ENCODE results near the gene PALD1. TPM values are rescaled to one million over a fixed set of nuclear protein-coding genes. Genes with fewer than 3 reads are reported as not detected.

The PALD1 gene
- total RNA-seq, 1 donor from 2014 or later, result not detected

GRCh38 chr10:70461397-70462348 lies 16.9 kb upstream of the PALD1 start:
- FAIRE-seq (no peak), DNase-seq (ENCODE audit: low read depth) (peak; percentile 60)
- peaks cover 20% of the 10 kb centered on the region for H3K27me3 ChIP-seq (ENCODE audit: control insufficient read depth, insufficient read depth, low read length)
- H3K4me3 ChIP-seq (ENCODE audit: low read depth, low read length), result no peak overlapping the region
- H3K36me3 ChIP-seq (ENCODE audit: control insufficient read depth, insufficient read depth, low read length), result no peaks in the 10 kb centered on the region
- TF ChIP-seq CTCF (IDR thresholded peaks at IDR 0.05; ENCODE audit: insufficient read depth, low read length, severe bottlenecking), result peak; percentile 92

- peak; percentile 10 for DNase-seq (ENCODE audit: low read depth)
- FAIRE-seq, result no peak
- Histone ChIP-seq H3K27me3 (ENCODE audit: control insufficient read depth, insufficient read depth, low read length) (peaks cover 24% of the 10 kb centered on the region), H3K4me3 (ENCODE audit: low read depth, low read length) (no peak overlapping the region), H3K36me3 (ENCODE audit: control insufficient read depth, insufficient read depth, low read length) (no peaks in the 10 kb centered on the region)
- no peak for TF ChIP-seq CTCF (IDR thresholded peaks at IDR 0.05; ENCODE audit: insufficient read depth, low read length, severe bottlenecking)
These were observed 16.1 kb upstream of the PALD1 start for GRCh38 chr10:70462349-70462984.

- Histone ChIP-seq H3K36me3 (ENCODE audit: control insufficient read depth, insufficient read depth, low read length) (no peaks in the 10 kb centered on the region), H3K4me3 (ENCODE audit: low read depth, low read length) (no peak overlapping the region), H3K27me3 (ENCODE audit: control insufficient read depth, insufficient read depth, low read length) (peaks cover 25% of the 10 kb centered on the region)
- no peak for FAIRE-seq
- TF ChIP-seq CTCF (IDR thresholded peaks at IDR 0.05; ENCODE audit: insufficient read depth, low read length, severe bottlenecking), result no peak
- DNase-seq (ENCODE audit: low read depth), result no peak
These were observed 13.3 kb upstream of the PALD1 start for GRCh38 chr10:70465278-70465677.

- TF ChIP-seq CTCF (IDR thresholded peaks at IDR 0.05; ENCODE audit: insufficient read depth, low read length, severe bottlenecking), result no peak
- Histone ChIP-seq H3K27me3 (ENCODE audit: control insufficient read depth, insufficient read depth, low read length) (peaks cover 25% of the 10 kb centered on the region), H3K4me3 (ENCODE audit: low read depth, low read length) (no peak overlapping the region), H3K36me3 (ENCODE audit: control insufficient read depth, insufficient read depth, low read length) (no peaks in the 10 kb centered on the region)
- no peak for DNase-seq (ENCODE audit: low read depth)
- FAIRE-seq, result no peak
These were observed 12.7 kb upstream of the PALD1 start for GRCh38 chr10:70465832-70466231.

GRCh38 chr10:70466951-70467350 lies 11.6 kb upstream of the PALD1 start:
- TF ChIP-seq CTCF (IDR thresholded peaks at IDR 0.05; ENCODE audit: insufficient read depth, low read length, severe bottlenecking), result no peak
- FAIRE-seq, result no peak

More at GRCh38 chr10:70466951-70467350, 11.6 kb upstream of the PALD1 start:
- Histone ChIP-seq H3K27me3 (ENCODE audit: control insufficient read depth, insufficient read depth, low read length) (peaks cover 28% of the 10 kb centered on the region), H3K4me3 (ENCODE audit: low read depth, low read length) (no peak overlapping the region), H3K36me3 (ENCODE audit: control insufficient read depth, insufficient read depth, low read length) (no peaks in the 10 kb centered on the region)
- DNase-seq (ENCODE audit: low read depth), result no peak

Measured in bronchial epithelial cell (primary cell).